ENCODE data around the gene CUEDC1.

DNA sequence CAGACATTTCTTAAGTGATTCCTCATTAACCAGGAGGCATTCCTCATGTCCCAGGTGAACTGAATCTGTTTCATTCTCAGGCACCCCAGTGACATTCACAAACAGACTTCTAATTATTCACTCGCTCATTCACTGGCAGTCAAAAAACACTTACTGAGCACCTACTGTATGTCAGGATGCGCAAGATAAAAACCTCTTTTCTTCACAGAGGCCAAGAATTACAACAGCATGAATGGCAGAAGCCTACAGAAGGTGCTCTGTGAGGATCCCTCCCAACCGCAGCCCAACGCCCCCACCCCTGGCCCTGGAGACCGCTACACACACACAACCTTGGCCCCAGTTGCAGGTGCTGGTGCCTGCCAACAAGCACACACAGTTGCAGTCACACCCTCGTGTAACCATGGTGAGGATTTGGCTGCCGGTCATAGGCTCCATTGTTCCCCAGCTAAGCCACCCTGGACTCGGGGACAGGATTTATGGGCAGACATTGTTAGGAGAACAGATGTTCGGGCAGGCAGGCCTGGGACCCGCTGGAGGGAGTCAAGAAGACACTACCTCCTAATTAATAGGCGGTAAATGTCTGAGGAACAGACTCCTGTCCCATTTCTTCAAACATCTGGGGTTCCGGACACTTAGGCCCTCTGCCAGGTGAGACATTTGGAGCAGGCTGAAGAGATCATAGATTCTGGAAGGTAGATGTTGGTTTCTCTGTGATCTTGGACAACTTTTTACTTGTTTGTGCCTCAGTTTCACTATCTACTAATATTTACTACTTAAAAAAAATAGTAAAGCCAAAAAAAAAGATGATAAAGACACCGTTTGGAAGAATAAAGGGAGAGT is 43.2 kb downstream of the CUEDC1 start:
- no peak for TF ChIP-seq POLR2A (IDR thresholded peaks at IDR 0.05)
- TF ChIP-seq, protein P1, sequence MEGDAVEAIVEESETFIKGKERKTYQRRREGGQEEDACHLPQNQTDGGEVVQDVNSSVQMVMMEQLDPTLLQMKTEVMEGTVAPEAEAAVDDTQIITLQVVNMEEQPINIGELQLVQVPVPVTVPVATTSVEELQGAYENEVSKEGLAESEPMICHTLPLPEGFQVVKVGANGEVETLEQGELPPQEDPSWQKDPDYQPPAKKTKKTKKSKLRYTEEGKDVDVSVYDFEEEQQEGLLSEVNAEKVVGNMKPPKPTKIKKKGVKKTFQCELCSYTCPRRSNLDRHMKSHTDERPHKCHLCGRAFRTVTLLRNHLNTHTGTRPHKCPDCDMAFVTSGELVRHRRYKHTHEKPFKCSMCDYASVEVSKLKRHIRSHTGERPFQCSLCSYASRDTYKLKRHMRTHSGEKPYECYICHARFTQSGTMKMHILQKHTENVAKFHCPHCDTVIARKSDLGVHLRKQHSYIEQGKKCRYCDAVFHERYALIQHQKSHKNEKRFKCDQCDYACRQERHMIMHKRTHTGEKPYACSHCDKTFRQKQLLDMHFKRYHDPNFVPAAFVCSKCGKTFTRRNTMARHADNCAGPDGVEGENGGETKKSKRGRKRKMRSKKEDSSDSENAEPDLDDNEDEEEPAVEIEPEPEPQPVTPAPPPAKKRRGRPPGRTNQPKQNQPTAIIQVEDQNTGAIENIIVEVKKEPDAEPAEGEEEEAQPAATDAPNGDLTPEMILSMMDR (IDR thresholded peaks at IDR 0.05) = no peak
